ENCODE data around the gene GALNT8.

Gene GALNT8

DNA sequence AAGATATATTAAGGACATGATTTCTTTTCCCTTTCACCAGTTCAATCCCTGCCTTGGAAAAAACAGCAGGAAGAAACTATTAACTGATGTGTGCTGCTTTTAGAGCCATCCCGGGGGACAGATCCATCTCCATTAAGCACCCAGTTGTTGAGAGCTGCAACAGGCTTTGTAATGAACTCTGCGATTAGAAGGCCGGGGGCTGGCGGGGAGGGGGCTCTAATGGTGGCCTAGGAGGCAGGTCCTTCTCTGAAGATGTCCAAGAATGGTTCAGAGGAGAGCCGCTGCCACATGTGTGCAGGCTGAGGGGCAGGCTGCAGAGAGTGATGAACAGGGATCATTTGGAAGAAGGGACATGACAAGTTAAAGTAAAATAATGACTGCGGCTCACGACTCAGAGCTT, 67.8 kb downstream of the GALNT8 start:
- TF ChIP-seq POLR2AphosphoS5 (IDR thresholded peaks at IDR 0.05; ENCODE audit: low read depth, low read length) (no peak), SIN3A (IDR thresholded peaks at IDR 0.05; ENCODE audit: borderline replicate concordance, insufficient read depth, low read length) (no peak)

- TF ChIP-seq REST (IDR thresholded peaks at IDR 0.05; ENCODE audit: insufficient read depth in 1 of 2, low read depth in 2 of 2, low read length in 2 of 2) (no peak), FOXP2 (optimal IDR thresholded peaks at IDR 0.05; ENCODE audit: borderline replicate concordance, extremely low read depth, extremely low read length, insufficient read depth) (no peak), SIN3A (IDR thresholded peaks at IDR 0.05; ENCODE audit: borderline replicate concordance, insufficient read depth, low read length) (no peak), TAF1 (IDR thresholded peaks at IDR 0.05; ENCODE audit: borderline replicate concordance, insufficient read depth, low read length) (no peak), POLR2AphosphoS5 (IDR thresholded peaks at IDR 0.05; ENCODE audit: low read depth, low read length) (no peak)
Observed at GRCh38 chr12:4789776-4790175, 69.6 kb downstream of the GALNT8 start.

GRCh38 chr12:4791497-4791896, 71.3 kb downstream of the GALNT8 start:
- TF ChIP-seq POLR2AphosphoS5 (IDR thresholded peaks at IDR 0.05; ENCODE audit: low read depth, low read length), result no peak
- no peak for TF ChIP-seq TAF1 (IDR thresholded peaks at IDR 0.05; ENCODE audit: borderline replicate concordance, insufficient read depth, low read length)
- no peak for TF ChIP-seq REST (IDR thresholded peaks at IDR 0.05; ENCODE audit: insufficient read depth in 1 of 2, low read depth in 2 of 2, low read length in 2 of 2)
- no peak for TF ChIP-seq FOXP2 (optimal IDR thresholded peaks at IDR 0.05; ENCODE audit: borderline replicate concordance, extremely low read depth, extremely low read length, insufficient read depth)
- TF ChIP-seq SIN3A (IDR thresholded peaks at IDR 0.05; ENCODE audit: borderline replicate concordance, insufficient read depth, low read length), result no peak

DNA sequence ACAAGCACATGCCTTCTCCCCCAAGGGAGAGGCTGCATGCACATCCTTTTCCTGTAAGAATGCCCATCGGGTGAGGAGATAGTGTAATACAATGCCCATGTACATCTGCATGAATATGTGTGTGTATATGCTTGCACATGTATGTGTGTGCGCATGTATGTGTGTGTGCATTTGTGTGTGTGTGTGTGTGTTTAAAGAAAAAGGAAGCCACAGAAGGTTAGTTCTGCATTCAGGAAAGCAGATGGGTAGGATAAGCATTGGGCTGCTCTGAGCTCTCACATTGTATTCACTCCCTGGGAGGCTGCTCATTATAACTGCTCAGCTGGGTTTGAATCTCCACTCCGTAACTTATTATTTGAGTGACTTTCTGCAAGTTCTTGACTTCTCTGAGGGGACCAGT, 74.3 kb downstream of the GALNT8 start:
- TF ChIP-seq TAF1 (IDR thresholded peaks at IDR 0.05; ENCODE audit: borderline replicate concordance, insufficient read depth, low read length) (no peak), REST (IDR thresholded peaks at IDR 0.05; ENCODE audit: insufficient read depth in 1 of 2, low read depth in 2 of 2, low read length in 2 of 2) (no peak), FOXP2 (optimal IDR thresholded peaks at IDR 0.05; ENCODE audit: borderline replicate concordance, extremely low read depth, extremely low read length, insufficient read depth) (no peak), POLR2AphosphoS5 (IDR thresholded peaks at IDR 0.05; ENCODE audit: low read depth, low read length) (no peak), SIN3A (IDR thresholded peaks at IDR 0.05; ENCODE audit: borderline replicate concordance, insufficient read depth, low read length) (no peak)

DNA sequence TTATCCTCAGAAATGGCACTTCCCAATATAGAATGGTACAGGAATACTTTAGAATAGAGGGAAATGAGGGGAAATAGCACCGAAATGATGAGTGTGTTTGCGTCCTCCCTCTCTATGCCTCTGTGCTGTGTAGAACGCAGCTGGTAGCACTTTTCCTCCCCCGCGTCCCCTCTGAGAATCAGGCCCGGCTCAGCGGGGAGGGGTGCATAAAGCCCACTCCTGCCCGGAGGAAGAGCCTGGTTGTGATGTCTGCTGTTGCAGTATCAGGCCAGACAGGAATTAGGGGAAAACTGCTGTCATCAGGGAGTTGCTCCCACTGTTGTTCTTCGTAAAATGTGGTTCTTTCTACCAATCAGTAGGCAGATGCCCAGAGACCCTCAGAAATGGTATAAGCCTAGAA, 76.0 kb downstream of the GALNT8 start:
- TF ChIP-seq REST (IDR thresholded peaks at IDR 0.05; ENCODE audit: insufficient read depth in 1 of 2, low read depth in 2 of 2, low read length in 2 of 2), result no peak
- TF ChIP-seq POLR2AphosphoS5 (IDR thresholded peaks at IDR 0.05; ENCODE audit: low read depth, low read length), result no peak
- no peak for TF ChIP-seq TAF1 (IDR thresholded peaks at IDR 0.05; ENCODE audit: borderline replicate concordance, insufficient read depth, low read length)
- no peak for TF ChIP-seq SIN3A (IDR thresholded peaks at IDR 0.05; ENCODE audit: borderline replicate concordance, insufficient read depth, low read length)
- TF ChIP-seq FOXP2 (optimal IDR thresholded peaks at IDR 0.05; ENCODE audit: borderline replicate concordance, extremely low read depth, extremely low read length, insufficient read depth), result no peak

Measured in PFSK-1 (cell line).